Adrenal gland (tissue), 5 donors: Measurements from ENCODE around the gene NPR3.

Source experiments
- CTCF ChIP-seq, 6 experiments: fragments of 450-650 bp in 4 of 6; fragments of 200-600 bp in 2 of 6; sonication (generic) in 1 of 6; IDR thresholded peaks; 1 replicate in 5 of 6; 2 replicates in 1 of 6; pipeline versions ENCODE4 v1.5.1 to v1.8.0; 2016 to 2021; ENCODE audit warnings: antibody characterized with exemption in 6 of 6, mild to moderate bottlenecking in 2 of 6, moderate library complexity in 1 of 6
- POLR2A ChIP-seq, 2 donors: fragments of 450-650 bp; IDR thresholded peaks; one replicate each; pipeline ENCODE4 v1.6.1; 2017; ENCODE audit warnings: antibody characterized with exemption in 2 of 2, mild to moderate bottlenecking in 2 of 2, moderate library complexity in 1 of 2
- donor health status: DM: no; HTN: no; CAD: no.

DNA sequence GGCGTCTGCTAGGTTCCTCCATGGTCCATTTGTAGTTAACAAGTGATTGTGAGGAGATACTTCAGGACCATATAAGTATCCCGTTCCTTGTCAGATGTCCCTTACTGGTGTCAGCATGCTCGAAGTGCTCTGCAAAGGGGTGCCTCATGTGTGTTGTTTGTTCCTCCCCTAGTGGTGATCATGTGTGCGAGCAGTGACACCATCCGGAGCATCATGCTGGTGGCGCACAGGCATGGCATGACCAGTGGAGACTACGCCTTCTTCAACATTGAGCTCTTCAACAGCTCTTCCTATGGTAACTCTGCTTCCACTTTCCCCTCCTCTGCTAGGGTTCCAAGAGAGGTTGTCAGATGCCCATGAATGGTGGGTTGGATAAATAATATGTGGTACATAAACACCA lies 13.4 kb downstream of the NPR3 start:
- TF ChIP-seq CTCF (IDR thresholded peaks at IDR 0.05) = no peak
- no peak for TF ChIP-seq POLR2A (IDR thresholded peaks at IDR 0.05)
